ENCODE results near the gene LMTK2.

Gene LMTK2

GRCh38 chr7:98203261-98203963 is 96.8 kb downstream of the LMTK2 start:
- DNase-seq (ENCODE audit: low read depth): no peak

DNA sequence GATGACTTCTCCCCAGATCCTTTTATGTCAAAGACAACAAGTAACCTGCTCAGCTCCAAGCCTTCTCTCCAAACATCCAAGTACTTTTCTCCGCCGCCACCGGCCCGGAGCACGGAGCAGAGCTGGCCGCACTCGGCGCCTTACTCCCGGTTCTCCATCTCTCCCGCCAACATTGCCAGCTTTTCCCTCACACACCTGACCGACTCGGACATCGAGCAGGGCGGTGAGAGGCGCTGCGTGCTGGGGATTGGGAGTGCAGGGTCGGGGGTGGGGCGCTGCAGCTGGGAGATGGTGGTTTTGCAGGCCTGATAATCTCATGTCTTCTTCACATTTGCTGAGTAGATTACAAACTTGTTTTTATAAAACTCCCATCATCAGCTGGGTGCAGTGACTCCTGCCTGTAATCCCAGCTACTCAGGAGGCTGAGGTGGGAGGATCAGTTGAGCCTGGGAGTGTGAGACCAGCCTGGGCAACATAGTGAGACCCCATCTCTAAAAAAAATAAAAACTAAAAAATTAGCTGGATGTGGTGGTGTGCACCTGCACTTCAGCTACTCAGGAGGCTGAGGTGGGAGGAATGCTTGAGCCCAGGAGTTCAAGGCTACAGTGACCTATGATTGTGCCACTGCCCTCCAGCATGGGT is 97.4 kb downstream of the LMTK2 start:
- DNase-seq (ENCODE audit: low read depth): no peak

GRCh38 chr7:98204670-98205069 is 98.0 kb downstream of the LMTK2 start:
- no peak for DNase-seq (ENCODE audit: low read depth)

- no peak for DNase-seq (ENCODE audit: low read depth)
Measured at GRCh38 chr7:98205162-98205845, 98.6 kb downstream of the LMTK2 start.

GRCh38 chr7:98206451-98207330 is 100.0 kb downstream of the LMTK2 start:
- DNase-seq (ENCODE audit: low read depth): no peak

- no peak for DNase-seq (ENCODE audit: low read depth)
Measured at GRCh38 chr7:98209166-98209920, 102.7 kb downstream of the LMTK2 start.

DNA sequence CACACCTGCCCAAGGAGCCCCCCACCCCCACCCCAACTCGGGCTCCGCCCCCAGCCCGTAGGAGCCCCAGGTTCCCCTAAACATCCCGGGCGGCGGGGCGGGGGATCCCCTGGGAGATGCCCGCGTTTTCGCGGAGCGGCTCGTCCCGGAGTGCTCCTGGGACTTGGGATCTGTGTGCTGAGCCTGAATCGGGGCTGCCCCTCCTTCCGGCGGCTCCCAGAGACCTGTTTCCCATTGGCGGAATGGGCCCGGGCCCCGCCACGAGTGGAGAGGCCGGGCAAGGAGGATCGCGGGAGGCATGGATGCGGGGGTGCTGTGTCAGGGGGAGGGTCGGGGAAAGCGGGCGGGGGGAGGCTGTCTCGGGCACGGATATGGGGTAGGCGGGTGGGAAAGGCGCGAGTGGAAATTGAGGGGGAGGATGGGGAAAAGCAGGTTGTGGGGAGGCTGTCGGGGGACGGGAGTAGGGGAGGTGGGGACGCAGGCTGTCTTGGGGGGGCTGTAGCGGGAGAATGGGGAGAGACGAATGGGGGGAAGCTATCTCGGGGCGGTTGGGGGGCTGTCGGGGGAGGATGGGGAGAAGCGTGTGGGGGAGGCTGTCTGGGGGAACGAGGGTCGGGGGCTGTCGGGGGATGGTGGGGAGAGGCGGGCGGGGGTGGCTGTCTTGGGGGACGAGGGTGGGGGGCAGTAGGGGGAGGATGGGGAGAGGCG is 104.0 kb downstream of the LMTK2 start:
- no peak for DNase-seq (ENCODE audit: low read depth)

DNA sequence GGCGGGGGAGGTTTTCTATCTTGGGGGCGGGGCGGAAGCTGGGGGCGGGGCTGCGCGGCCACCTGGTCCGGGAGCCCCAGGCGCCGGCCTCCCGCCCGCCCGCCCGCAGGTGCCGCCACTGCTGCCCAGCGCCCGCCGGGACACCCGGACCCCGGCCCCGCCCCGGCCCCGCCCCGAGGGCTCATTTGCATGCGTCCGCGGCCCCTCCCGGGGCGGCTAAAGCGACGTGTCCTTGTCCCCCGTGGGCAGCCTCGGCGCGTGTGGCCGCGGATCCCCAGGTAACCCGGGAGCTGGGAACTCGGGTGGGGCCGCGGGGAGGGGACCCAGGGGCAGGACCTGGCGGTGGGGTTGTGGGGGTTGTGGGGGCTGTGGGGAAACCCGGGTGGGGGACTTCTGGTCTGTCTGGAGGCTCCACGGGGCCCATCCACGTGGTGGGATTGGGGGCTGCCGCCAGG is 104.6 kb downstream of the LMTK2 start, which contains the start of gene BHLHA15:
Gene BHLHA15 (plus strand): TSS at position 219 of the 455 bp plus-strand sequence. CDS start 871 bp downstream, outside the sequence.
- DNase-seq (ENCODE audit: low read depth): no peak

DNA sequence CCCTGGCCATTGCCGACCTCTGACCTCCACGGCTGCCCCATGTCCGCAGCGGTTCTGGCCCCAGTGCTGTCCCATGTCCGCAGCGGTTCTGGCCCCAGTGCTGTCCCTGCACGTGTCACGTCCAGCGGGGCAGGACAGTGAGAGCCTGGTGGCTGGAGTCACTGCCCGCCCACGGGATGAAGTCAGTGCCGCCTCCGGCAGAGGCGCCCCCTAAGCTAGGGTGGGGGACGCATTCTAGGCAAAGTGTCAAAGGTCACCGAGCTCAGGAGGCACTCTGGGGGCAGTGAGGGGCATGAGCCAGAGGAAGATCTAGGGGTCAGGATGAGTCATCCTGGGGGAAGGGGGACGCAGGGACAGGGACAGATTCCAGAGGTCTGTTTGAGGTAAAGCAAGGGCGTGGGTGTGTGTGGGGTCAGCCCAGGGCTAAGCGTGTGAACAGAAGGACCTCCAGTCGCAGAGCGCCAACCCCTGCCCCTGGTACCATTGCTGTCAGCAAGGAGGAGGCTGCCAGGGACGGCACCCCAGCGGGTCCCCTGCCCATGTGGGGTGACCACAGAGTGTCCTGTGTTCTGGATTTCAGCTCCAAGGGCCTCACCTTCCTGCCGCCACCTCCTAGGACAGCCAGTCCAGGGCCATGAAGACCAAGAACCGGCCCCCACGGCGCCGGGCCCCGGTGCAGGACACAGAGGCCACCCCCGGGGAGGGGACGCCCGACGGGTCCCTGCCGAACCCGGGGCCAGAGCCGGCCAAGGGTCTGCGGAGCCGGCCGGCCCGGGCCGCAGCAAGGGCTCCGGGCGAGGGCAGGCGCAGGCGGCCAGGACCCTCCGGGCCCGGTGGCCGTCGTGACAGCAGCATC is 105.2 kb downstream of the LMTK2 start:
- no peak for DNase-seq (ENCODE audit: low read depth)

DNA sequence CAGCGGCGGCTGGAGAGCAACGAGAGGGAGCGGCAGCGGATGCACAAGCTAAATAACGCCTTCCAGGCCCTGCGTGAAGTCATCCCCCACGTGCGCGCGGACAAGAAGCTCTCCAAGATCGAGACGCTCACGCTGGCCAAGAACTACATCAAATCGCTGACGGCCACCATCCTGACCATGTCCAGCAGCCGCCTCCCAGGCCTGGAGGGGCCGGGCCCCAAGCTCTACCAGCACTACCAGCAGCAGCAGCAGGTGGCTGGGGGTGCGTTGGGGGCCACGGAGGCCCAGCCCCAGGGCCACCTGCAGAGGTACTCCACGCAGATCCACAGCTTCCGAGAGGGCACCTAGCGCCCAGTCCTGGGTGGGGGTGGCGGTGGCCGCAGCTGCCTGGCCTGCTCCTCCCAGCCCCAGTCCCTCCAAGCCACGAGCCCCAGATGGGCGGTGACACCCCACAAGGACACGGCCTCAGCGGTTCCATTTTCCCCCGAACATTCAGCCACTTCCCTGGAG is 105.9 kb downstream of the LMTK2 start:
- no peak for DNase-seq (ENCODE audit: low read depth)

DNA sequence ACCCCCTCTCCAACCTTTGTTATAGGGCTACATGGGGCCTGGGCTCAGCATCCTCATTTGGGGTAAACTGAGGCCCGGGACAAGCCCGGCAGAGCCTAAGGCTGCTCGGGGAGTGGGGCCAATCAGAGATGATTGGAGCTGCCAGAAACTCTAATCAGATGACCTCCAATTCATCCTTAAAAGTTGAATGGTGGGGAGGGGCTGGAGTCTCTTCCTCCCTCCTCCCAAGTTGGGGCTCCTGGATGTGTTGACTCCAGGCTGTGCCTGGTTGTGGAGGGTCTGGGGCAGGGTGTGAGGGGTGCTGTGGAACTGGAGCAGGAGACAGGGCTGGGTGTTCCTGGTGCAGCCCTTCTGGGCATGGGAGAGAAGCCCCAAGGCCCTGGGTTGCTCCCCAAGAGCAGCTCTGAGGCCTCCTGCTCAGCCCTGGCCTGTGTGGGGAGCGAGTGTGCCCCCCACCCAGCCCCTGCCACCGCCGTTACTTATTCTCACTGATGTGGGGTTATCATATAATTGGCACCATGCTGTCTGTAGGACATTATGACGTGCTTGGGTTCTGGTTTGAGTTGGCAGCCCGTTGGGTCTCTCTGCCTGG is 106.7 kb downstream of the LMTK2 start:
- no peak for DNase-seq (ENCODE audit: low read depth)

DNA sequence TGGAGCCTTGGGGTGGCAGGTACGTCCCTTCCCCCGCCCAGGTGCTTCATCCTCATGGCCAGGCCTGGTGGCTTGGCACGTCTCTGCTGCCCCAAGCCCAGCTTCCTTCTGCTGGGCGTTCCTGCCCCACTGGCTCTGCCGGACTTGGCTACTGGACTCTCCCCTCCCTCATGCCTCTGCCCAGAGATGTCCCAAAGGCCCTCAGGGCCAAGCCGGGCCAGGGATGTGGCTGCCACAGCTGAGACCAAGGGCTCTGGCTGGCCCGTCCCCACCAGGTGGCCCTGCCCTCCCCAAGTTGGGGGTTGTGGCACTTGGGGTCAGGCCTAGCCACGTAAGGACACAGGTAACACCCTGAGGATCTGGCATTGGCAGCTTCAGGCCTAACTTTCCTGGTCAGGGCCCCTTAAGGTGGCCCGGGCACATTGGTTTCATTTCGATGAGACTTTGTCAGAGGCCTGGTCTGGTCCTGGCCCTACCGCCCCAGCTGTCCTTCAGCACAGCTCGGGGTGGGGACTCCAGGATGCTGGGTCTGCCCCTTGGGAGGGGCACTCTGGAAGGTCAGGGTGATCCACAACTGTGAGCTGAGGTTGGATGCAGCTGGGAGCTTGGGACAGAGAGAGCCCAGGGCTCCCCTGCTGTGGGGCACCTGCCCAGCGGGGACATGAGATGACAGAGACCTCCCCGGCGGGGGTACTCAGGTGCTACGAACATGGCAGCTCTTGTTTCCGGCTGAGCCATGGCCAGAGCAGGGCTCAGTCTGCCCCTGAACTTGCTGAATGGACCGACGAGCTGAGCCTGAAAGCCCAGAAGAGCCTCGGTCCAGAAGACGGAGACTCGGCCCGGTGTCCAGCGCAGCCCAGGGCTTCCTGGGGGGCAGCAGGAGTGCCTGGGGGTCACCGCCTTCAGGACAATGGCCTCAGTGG is 107.5 kb downstream of the LMTK2 start:
- DNase-seq (ENCODE audit: low read depth): no peak

- no peak for DNase-seq (ENCODE audit: low read depth)
Measured at GRCh38 chr7:98214811-98215321, 108.2 kb downstream of the LMTK2 start.

DNA sequence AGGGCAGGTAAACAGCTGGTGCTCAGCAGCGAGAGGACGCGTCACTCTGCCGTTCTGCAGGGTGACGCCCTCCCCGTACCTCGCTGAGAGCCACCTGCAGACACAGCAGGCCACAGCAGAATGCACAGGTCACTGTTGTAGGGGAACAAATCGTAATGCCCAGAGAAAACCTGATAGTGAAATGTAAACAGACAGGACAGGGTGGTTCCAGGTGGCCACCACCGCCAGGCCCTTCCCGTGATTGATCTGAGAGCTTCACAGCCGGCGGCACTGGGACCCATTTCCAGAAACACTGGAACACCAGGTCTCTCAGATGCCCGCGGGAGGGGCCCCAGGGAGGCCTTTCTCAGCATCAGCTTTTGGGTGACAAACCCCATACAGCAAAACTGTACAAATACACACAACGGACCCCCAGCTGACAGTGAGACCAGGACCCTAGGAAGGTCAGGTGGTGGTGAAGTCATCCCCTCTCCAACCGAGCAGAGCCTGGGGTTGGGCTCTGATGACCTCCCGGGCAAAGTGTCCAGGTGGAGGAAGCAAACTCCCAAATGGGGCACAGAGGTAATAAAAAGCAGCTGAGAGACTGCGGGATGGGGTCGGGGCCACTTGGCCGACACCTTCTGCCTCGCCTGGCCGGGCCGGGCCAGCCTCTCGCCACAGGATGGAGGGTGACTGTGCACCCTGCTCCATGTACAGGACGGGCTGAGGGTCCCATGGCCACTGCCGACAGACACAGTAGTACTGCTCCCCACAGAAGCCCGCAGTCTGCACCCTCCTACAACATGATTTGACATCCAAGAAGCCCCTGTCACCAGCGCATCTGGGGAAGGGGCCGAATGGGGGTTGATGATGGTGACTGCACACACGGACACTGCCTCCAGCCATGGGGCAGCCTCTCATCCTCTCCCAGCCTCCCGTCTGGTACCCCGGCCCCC is 109.2 kb downstream of the LMTK2 start:
- DNase-seq (ENCODE audit: low read depth): no peak

- no peak for DNase-seq (ENCODE audit: low read depth)
Measured at GRCh38 chr7:98216941-98217622, 110.4 kb downstream of the LMTK2 start.

All from T-helper 22 cell (primary cell).